AG20443 (cell line): ENCODE results near the gene DNASE1.

Source experiments
- DNase-seq: peaks from one replicate; pipeline ENCODE4 v3.0.0; 2012; ENCODE audit warnings: low spot score, mixed read lengths

The DNASE1 gene

DNA sequence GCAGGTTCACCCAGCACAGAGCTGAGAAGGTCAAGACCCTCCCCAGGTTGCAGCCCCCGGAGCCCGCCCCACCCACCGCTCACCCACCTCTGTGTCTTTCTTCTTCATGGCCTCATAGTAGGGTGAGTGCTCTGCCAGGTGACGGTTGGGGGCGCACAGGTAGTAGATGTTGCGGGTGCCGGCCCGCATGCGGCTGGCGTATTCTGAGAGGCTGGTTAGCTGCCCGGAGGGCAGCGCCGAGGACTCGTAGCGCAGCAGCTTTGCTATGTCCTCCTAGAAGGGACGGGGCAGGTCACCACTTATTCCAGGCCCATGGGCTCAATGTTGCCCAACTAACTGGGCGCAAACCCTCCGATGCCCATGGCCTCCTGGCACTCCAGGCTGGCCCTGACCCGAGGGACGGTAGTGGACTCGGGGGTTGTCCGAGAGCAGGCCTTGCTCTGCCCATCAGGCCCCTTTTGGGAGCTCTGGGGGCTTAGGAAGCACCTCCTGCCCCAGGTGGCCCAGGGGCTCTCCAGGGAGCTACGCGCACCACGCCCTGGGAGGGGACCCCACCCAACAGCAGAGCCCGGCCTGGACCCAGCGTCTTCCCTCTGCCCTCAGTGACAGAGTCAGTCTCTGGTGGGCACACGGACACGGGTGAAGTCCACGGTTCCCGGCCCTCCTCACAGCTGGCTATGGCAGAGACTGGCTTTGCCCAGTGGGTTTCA is 9.9 kb downstream of the DNASE1 start:
- DNase-seq = no peak

DNA sequence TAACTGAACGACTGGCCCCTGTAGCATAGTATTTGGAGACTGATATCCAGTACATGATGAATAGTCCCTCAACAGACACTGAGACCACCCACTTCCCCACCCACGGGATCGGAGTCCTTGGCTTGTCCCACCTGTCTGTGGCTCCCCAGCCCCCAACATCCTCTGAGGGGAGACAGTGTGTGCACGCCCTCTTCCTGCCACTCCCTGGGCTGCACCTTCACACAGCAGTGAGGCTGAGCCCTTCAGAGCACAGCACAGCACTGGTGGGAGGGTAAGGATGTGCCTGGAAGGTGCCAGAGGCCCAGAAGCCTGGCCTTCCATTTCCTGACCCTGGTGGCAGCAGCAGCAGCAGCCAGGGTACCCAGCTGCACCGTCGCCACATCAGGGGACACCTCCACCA is 11.0 kb downstream of the DNASE1 start:
- no peak for DNase-seq

GRCh38 chr16:3668626-3669025 is 14.1 kb downstream of the DNASE1 start:
- no peak for DNase-seq

- no peak for DNase-seq
These were observed 14.6 kb downstream of the DNASE1 start for GRCh38 chr16:3669082-3669481.

DNA sequence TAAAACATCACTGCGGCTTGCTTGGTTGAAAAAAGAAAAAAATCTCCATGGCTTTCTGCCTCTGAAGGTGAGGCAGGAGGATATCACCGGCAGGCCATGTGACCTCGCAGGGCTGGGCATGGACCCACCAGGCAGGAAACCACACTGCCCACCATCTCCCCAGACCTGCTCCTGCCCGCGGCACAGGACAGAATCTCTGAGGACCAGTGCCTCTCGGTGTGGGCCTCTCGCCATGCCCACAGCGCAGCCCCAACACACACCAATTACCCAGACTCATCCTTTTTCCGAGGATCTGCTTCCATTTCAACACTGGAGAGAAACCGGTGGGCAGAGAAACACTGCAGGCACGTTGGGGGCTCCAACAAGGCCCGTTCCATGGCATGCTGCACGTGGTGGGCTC is 16.2 kb downstream of the DNASE1 start:
- no peak for DNase-seq

GRCh38 chr16:3671424-3671823 is 16.9 kb downstream of the DNASE1 start:
- no peak for DNase-seq

DNA sequence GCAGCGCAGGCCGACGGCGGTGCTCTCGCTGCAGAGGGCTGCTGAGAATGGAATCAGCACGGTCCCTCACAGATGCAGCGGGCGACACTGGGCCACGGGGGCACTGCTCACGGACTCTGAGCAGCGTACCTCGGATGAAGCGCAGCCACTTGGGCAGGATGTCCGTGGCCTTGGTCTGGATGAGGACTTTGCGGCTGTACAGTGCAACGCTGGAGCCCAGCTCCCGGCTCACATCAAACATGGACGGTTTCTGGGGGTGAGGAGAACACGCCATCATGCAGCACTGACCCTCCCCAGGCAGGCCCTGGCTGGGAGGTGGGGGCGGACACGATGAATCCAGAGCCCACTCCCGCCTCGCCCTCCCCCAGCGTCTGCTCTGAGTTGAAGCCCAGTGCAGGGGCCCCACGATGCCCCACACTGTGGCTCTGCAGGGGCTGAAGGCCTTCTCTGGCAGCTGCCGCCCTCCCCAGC is 18.1 kb downstream of the DNASE1 start:
- DNase-seq = no peak

DNA sequence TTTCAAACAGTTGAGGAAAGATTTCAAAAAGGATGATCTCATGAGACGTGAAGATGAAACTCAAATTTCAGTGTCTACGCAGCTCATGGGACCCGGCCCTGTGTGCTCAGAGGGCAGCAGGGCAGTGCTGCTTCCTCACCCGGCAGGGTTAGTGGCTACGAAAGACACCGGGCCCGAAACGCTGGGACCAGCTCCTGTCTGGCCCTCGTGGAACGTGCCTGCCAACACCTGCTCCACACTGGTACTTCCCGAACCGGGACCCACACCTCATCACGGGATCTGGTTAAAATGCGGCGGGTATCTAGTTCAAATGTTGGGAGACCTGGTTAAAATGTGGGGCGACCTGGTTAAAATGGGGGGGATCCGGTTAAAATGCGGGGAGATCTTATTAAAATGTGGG is 18.7 kb downstream of the DNASE1 start:
- no peak for DNase-seq

GRCh38 chr16:3673676-3674377 is 19.3 kb downstream of the DNASE1 start:
- no peak for DNase-seq

GRCh38 chr16:3674513-3675295 is 20.2 kb downstream of the DNASE1 start:
- no peak for DNase-seq

DNA sequence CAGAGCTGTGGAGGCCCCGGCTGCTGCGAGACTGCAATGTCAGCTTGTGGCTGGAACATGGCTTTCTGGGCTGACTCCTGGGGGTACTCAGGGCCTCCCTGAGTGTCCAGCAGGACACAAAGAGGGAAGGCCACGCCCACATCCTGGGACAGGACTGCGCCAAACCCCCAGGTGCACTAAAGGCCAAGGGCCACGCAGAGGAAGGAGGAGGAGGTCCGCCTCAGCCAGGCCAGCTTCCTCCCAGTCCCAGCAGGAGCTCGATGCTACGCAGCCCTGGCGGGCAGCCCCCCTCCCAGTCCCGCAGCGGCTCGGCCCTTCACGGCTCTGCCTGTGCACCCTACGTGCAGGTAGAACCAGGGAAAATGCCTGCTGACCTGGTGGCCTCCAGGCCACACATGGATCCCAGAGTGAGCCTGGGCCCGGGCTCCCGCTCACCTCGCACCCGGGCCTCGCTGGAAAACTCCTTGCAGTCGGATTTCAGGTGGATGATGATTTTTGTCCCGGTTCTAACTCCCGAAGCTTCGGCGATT is 21.2 kb downstream of the DNASE1 start:
- no peak for DNase-seq

GRCh38 chr16:3677994-3678393 is 23.5 kb downstream of the DNASE1 start:
- DNase-seq = no peak

- peak; percentile 35 for DNase-seq
These were observed 26.7 kb downstream of the DNASE1 start for GRCh38 chr16:3681206-3681605.

DNA sequence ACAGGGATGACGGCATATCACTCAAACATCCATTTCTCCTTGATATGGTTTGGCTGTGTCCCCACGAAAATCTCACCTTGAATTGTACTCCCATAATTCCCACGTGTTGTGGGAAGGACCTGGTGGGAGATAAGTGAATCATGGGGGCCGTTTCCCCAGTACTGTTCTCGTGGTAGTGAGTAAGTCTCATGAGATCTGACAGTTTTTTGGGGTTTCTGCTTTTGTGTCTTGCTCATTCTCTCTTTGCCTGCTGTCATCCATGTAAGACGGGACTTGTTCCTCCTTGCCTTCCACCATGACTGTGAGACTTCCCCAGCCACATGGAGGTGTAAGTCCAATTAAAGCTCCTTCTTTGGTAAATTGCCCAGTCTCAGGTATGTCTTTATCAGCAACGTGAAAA is 32.5 kb downstream of the DNASE1 start:
- no peak for DNase-seq

- DNase-seq = no peak
These were observed 33.3 kb downstream of the DNASE1 start for GRCh38 chr16:3687792-3688191.

DNA sequence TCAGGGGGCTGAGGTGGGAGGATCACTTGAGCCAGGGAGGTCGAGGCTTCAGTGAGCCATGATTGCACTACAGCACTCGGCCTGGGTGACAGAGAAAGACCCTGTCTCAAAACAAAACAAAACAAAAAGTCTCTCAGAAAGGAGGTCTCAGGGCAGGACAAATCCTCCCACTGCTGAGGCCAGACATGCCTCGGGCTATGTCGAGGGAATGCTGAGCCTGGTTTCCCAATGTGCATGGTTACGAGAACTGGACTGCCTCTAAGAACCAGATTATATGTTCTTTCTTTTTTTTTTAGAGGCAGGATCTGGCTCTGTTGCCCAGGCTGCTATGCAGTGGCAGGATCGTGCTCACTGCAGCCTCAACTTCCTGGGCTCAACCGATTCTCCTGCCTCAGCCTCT is 35.2 kb downstream of the DNASE1 start:
- no peak for DNase-seq

GRCh38 chr16:3690470-3690928 is 36.0 kb downstream of the DNASE1 start:
- peak; percentile 98 for DNase-seq

- DNase-seq = peak; percentile 67
These were observed 36.7 kb downstream of the DNASE1 start for GRCh38 chr16:3690980-3691720.

DNA sequence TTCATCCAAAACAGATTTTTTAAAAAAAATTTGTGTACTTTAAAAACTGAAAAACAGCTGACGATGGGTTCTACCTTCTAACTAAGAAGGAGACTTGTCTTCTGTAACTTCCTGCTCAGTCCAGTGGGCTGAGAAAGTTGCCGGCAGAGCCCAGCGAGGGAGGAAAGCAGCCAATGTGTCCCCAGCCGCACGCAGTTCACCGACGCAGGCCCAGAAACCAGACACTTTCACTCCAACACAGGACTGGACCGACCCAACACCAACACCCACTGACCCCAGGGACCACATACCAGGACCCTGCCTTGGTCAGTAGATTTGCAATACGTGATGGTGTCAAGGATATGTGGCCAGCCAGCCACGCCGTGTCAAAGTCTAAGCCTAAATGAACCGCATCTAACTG is 37.3 kb downstream of the DNASE1 start:
- no peak for DNase-seq

- no peak for DNase-seq
These were observed 39.6 kb downstream of the DNASE1 start for GRCh38 chr16:3694051-3694450.

GRCh38 chr16:3695610-3696369 is 41.3 kb downstream of the DNASE1 start:
- no peak for DNase-seq
